ENCODE measurements around the gene AURKB. TPM values are rescaled to one million over a fixed set of nuclear protein-coding genes. Genes with fewer than 3 reads are reported as not detected.

Gene AURKB
- total and polyA plus RNA-seq, 2 of the 13 experiments (the other 11 are each of a cell fraction or from before 2014, with no cell fraction given), result 29.5 to 75.3 TPM

GRCh38 chr17:8162997-8163977, 47.1 kb downstream of the AURKB start (continued):
- TF ChIP-seq CREB1 (IDR thresholded peaks at IDR 0.05) (no peak), CREB1 (CRISPR knock-in tag; IDR thresholded peaks at IDR 0.05) (no peak), JARID2 (CRISPR knock-in tag; IDR thresholded peaks at IDR 0.05; ENCODE audit: insufficient replicate concordance) (no peak), ZFP36 (IDR thresholded peaks at IDR 0.05; ENCODE audit: borderline replicate concordance, low read depth, low read length, partially characterized antibody) (no peak), ZNF782 (CRISPR knock-in tag; IDR thresholded peaks at IDR 0.05; ENCODE audit: borderline replicate concordance) (no peak), RXRA (CRISPR knock-in tag; IDR thresholded peaks at IDR 0.05) (0 out of 2 replicates have a peak, but pooled peaks have one; percentile 38), NR1H2 (CRISPR knock-in tag; IDR thresholded peaks at IDR 0.05; ENCODE audit: borderline replicate concordance, low read depth) (no peak), ZNF691 (CRISPR knock-in tag; IDR thresholded peaks at IDR 0.05; ENCODE audit: borderline replicate concordance, low read depth) (no peak), ZNF318 (CRISPR knock-in tag; IDR thresholded peaks at IDR 0.05) (no peak), ZNF34 (CRISPR knock-in tag; IDR thresholded peaks at IDR 0.05; ENCODE audit: borderline replicate concordance) (no peak), ZNF577 (CRISPR knock-in tag; IDR thresholded peaks at IDR 0.05; ENCODE audit: borderline replicate concordance, low read depth) (no peak), ZNF337 (CRISPR knock-in tag; IDR thresholded peaks at IDR 0.05; ENCODE audit: borderline replicate concordance, low read depth) (no peak), ZNF792 (CRISPR knock-in tag; IDR thresholded peaks at IDR 0.05) (no peak), KDM1A (CRISPR knock-in tag; IDR thresholded peaks at IDR 0.05) (no peak), ZNF431 (CRISPR knock-in tag; IDR thresholded peaks at IDR 0.05; ENCODE audit: borderline replicate concordance, low read depth) (no peak), ZNF816 (CRISPR knock-in tag; IDR thresholded peaks at IDR 0.05; ENCODE audit: borderline replicate concordance) (no peak), ZNF17 (CRISPR knock-in tag; IDR thresholded peaks at IDR 0.05) (no peak), SALL1 (CRISPR knock-in tag; IDR thresholded peaks at IDR 0.05) (0 out of 2 replicates have a peak, but pooled peaks have one; percentile 6), CENPX (CRISPR knock-in tag; IDR thresholded peaks at IDR 0.05) (no peak), ZNF713 (CRISPR knock-in tag; IDR thresholded peaks at IDR 0.05) (no peak), SMC3 (IDR thresholded peaks at IDR 0.05; ENCODE audit: low read length) (no peak)

All from HepG2 (cell line).